Measurements from ENCODE around the gene MEP1A. TPM values are rescaled to one million over a fixed set of nuclear protein-coding genes. Genes with fewer than 3 reads are reported as not detected.
"Not testable (repeated sequence)": the region's sequence is repeated elsewhere in the genome, so short reads cannot be mapped to it uniquely, and the experiment has no call there.

The MEP1A gene
- total and polyA plus RNA-seq, 4 donors: 0.06 to 0.11 (median 0.08) TPM

- 94 to 96% methylated on average over 4 of the region's 4 CpGs for WGBS, 2 donors
- H3K4me1 ChIP-seq (ENCODE audit: control insufficient read depth in 5 of 5, insufficient read depth in 5 of 5, low read length in 5 of 5): peaks cover 0 to 2% (median 0%) of the 10 kb centered on the region in 5 donors
- H3K27ac ChIP-seq (ENCODE audit: low read depth in 1 of 2, low read length in 1 of 2): no peak overlapping the region
- H3K9me3 ChIP-seq (ENCODE audit: control insufficient read depth in 4 of 4, insufficient read depth in 3 of 4, low read length in 3 of 4): no peaks in the 10 kb centered on the region
- no peaks in the 10 kb centered on the region for H3K36me3 ChIP-seq (ENCODE audit: control insufficient read depth in 4 of 4, insufficient read depth in 4 of 4, low read length in 4 of 4)
- no peak overlapping the region for H3K9ac ChIP-seq (ENCODE audit: insufficient read depth in 1 of 2, low read length in 2 of 2)
- ATAC-seq (ENCODE audit: insufficient read depth, low FRiP score) (no peak), DNase-seq (no peak)
- H3K27me3 ChIP-seq (ENCODE audit: control insufficient read depth in 3 of 3, insufficient read depth in 3 of 3, low read length in 2 of 3): no peaks in the 10 kb centered on the region
- no peak overlapping the region for H3K4me3 ChIP-seq
- TF ChIP-seq CTCF (IDR thresholded peaks at IDR 0.05; ENCODE audit: control extremely low read depth, extremely low read depth): no peak
Measured at GRCh38 chr6:46758960-46759753, 34.0 kb upstream of the MEP1A start.

- Histone ChIP-seq H3K36me3 (ENCODE audit: control insufficient read depth in 4 of 4, insufficient read depth in 4 of 4, low read length in 4 of 4) (no peaks in the 10 kb centered on the region), H3K9ac (ENCODE audit: insufficient read depth in 1 of 2, low read length in 2 of 2) (no peak overlapping the region), H3K4me3 (no peak overlapping the region), H3K4me1 (ENCODE audit: control insufficient read depth in 5 of 5, insufficient read depth in 5 of 5, low read length in 5 of 5) (peaks cover 0 to 2% (median 0%) of the 10 kb centered on the region in 5 donors), H3K27me3 (ENCODE audit: control insufficient read depth in 3 of 3, insufficient read depth in 3 of 3, low read length in 2 of 3) (no peaks in the 10 kb centered on the region), H3K9me3 (ENCODE audit: control insufficient read depth in 4 of 4, insufficient read depth in 3 of 4, low read length in 3 of 4) (no peaks in the 10 kb centered on the region), H3K27ac (ENCODE audit: low read depth in 1 of 2, low read length in 1 of 2) (no peak overlapping the region)
- 72 to 75% methylated on average over 3 of the region's 3 CpGs for WGBS, 2 donors
- no peak for TF ChIP-seq CTCF (IDR thresholded peaks at IDR 0.05; ENCODE audit: control extremely low read depth, extremely low read depth)
- DNase-seq (no peak), ATAC-seq (ENCODE audit: insufficient read depth, low FRiP score) (no peak)
Measured at GRCh38 chr6:46760925-46761324, 32.3 kb upstream of the MEP1A start.

GRCh38 chr6:46763466-46763865 is 29.7 kb upstream of the MEP1A start:
- Histone ChIP-seq H3K36me3 (ENCODE audit: control insufficient read depth in 4 of 4, insufficient read depth in 4 of 4, low read length in 4 of 4) (no peaks in the 10 kb centered on the region), H3K4me1 (ENCODE audit: control insufficient read depth in 5 of 5, insufficient read depth in 5 of 5, low read length in 5 of 5) (no peaks in the 10 kb centered on the region), H3K27ac (ENCODE audit: low read depth in 1 of 2, low read length in 1 of 2) (no peak overlapping the region), H3K4me3 (no peak overlapping the region), H3K9me3 (ENCODE audit: control insufficient read depth in 4 of 4, insufficient read depth in 3 of 4, low read length in 3 of 4) (no peaks in the 10 kb centered on the region), H3K27me3 (ENCODE audit: control insufficient read depth in 3 of 3, insufficient read depth in 3 of 3, low read length in 2 of 3) (no peaks in the 10 kb centered on the region), H3K9ac (ENCODE audit: insufficient read depth in 1 of 2, low read length in 2 of 2) (no peak overlapping the region)
- DNase-seq (no peak), ATAC-seq (ENCODE audit: insufficient read depth, low FRiP score) (no peak)
- no peak for TF ChIP-seq CTCF (IDR thresholded peaks at IDR 0.05; ENCODE audit: control extremely low read depth, extremely low read depth)
- WGBS, 2 donors: 79 to 82% methylated on average over 2 of the region's 2 CpGs

GRCh38 chr6:46764280-46764679 is 28.9 kb upstream of the MEP1A start:
- H3K4me1 ChIP-seq (ENCODE audit: control insufficient read depth in 5 of 5, insufficient read depth in 5 of 5, low read length in 5 of 5); H3K36me3 ChIP-seq (ENCODE audit: control insufficient read depth in 4 of 4, insufficient read depth in 4 of 4, low read length in 4 of 4); DNase-seq; H3K9me3 ChIP-seq (ENCODE audit: control insufficient read depth in 4 of 4, insufficient read depth in 3 of 4, low read length in 3 of 4); H3K27ac ChIP-seq (ENCODE audit: low read depth in 1 of 2, low read length in 1 of 2); H3K27me3 ChIP-seq (ENCODE audit: control insufficient read depth in 3 of 3, insufficient read depth in 3 of 3, low read length in 2 of 3); H3K9ac ChIP-seq (ENCODE audit: insufficient read depth in 1 of 2, low read length in 2 of 2); ATAC-seq (ENCODE audit: insufficient read depth, low FRiP score); H3K4me3 ChIP-seq: not testable (repeated sequence)
- 92 to 95% methylated on average over 10 of the region's 10 CpGs for WGBS, 2 donors
